GM21423 (cell line): ENCODE measurements around the gene B3GAT1.

Source experiments
- ATAC-seq: cut with Tn5 transposase; IDR thresholded peaks from one replicate; pipeline ENCODE4 v1.9.1; 2021; ENCODE audit warnings: mild to moderate bottlenecking, moderate library complexity; ENCODE audit not compliant: unreplicated experiment

B3GAT1 gene

DNA sequence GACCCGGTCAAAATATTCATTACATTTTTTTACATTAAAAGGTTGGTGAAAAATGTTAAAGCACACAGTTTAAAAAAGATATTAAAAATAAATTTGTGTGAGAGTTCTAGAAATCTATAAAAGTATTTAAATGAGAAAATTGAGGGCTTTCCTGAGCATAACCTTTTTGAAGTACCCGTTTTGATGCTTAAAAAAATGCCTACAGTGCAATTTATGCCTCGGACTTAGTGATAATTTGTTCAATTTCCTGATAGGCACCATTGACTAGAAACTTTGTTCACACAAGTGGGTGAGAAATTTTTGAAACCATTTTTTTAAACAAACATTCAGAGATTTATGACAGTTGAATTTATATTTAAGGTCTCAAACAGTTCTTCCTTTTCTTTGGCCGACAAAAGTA is 29.7 kb upstream of the B3GAT1 start:
- ATAC-seq, result no peak

DNA sequence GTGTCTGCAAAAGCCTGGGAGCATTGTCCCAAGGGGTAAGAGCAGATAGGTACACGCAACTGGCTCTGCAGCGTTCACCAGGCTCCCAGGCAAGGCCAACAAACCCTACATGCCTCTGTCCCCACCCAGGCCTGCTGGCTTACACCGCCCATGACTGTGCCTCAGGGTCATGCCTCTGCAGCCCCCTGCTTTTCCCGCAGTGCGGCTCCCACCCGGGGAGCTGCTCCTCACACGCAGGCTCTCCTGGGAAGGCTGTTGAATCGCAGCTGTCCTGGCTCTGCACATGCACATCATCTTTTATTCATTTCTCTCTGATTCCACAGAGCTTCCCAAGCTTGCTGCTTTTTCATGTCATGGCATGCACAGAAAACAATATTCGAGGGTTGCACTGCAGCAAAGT is 29.2 kb upstream of the B3GAT1 start:
- ATAC-seq, result no peak

GRCh38 chr11:134440851-134441250 is 28.8 kb upstream of the B3GAT1 start:
- no peak for ATAC-seq

DNA sequence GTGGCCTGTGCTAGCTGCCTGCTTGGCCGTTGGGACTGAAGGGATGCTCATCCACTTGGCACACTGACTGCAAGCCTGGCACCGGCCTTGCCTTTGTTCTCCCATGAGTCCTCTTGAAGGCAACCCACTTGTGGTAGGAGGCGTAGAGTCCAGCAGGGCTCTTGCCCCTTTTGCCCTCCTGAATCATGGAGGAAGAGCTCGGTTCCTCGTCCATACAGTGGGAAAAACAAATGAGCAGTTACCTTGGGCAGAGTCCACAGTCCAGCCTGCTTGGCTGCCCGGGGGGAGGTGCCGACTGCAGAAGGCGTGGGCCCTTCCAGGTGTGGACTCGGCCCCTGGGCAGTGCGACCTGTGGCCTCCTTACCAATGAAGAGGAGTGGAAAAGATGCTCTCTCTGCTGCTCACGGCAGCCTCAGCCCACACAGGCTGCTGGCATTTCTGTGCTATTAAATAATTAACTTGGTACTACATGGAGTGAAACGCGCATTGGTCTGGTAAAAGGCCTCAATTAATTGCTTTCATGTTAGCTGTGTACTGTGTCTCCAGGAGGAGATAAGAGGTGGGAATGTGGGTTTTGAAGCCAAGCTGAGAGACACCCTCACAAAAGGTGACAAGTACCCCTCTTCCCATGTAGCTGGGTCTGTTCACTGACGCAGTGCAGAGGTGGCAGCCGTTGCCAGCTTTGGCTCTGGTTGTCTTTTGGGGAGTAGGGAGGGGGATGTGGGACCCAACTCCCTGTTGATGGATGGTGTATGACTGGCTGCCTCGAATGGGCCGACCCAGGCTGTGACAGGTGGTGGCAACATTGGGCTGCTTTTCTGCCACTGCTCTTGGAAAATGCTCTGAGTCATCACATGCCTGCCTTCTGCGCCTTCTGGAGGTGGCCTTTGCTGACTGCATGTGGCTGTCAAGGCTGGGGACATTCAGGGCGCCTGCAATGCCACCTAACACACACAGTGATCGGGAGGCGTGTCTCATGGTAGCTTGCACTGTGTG is 26.8 kb upstream of the B3GAT1 start:
- ATAC-seq, result no peak

- ATAC-seq, result no peak
Measured at GRCh38 chr11:134437821-134438220, 25.8 kb upstream of the B3GAT1 start.

GRCh38 chr11:134436781-134437180 is 24.7 kb upstream of the B3GAT1 start:
- no peak for ATAC-seq

DNA sequence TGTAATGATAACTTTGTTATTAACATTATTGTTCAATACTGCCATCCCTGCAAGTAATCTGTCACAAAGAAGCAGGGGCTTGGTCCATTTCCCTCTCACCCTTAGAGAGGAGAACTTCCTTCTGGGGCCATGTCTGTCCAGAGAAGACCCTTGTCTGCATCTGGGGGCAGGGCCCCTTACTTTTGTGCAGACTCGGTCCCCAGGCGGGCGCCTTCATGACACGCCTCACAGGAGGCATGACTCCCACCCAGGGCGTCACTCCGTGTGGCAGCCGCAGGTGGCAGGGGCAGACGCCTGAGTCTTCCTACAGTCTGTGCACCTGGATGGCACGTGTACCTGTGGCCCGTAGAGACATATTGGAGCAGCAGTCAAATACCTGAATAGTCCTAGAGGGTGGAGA is 21.8 kb upstream of the B3GAT1 start:
- ATAC-seq, result no peak

DNA sequence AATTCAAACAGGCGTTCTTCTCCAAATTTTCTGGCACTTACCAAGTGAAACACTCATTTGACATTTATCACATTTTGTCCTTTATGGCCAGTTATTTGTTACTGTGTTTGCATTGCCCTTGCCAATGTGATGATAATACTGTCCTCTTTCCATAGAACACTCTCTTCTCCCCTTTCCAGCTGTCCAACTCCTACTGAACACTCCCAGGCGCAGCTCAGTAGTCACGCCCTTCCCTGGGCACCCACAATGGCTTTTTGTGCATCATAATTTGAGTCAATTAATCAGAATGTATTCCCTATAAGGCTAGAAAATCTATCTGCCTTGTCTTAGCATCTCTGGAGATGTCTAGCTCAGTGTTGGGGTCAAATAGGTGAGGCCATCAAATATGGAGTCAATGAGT is 21.2 kb upstream of the B3GAT1 start:
- no peak for ATAC-seq

DNA sequence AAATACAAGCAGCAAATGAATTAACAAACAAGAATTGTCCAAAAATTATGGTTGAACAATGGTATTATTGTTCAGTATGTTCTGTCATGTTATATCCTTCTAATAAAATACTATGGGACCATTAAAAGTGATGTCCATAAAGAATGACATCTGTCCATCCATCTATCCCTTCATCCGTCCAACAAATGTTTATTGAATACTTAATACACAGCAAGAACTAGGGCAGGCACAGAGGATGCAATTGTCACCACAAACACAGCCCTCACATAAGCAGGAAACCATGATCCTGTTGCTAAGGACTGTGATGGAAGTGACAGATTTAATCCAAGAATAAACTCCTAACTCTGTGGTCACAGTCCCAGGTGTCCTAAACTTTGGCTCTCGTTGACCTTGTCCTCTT is 20.7 kb upstream of the B3GAT1 start:
- no peak for ATAC-seq

GRCh38 chr11:134429106-134429505 is 17.1 kb upstream of the B3GAT1 start:
- ATAC-seq, result no peak

- no peak for ATAC-seq
Measured at GRCh38 chr11:134425816-134426536, 13.9 kb upstream of the B3GAT1 start.

GRCh38 chr11:134425413-134425812 is 13.4 kb upstream of the B3GAT1 start:
- no peak for ATAC-seq

GRCh38 chr11:134423106-134423505 is 11.1 kb upstream of the B3GAT1 start:
- no peak for ATAC-seq

GRCh38 chr11:134417871-134418840 is 6.1 kb upstream of the B3GAT1 start:
- ATAC-seq, result no peak

DNA sequence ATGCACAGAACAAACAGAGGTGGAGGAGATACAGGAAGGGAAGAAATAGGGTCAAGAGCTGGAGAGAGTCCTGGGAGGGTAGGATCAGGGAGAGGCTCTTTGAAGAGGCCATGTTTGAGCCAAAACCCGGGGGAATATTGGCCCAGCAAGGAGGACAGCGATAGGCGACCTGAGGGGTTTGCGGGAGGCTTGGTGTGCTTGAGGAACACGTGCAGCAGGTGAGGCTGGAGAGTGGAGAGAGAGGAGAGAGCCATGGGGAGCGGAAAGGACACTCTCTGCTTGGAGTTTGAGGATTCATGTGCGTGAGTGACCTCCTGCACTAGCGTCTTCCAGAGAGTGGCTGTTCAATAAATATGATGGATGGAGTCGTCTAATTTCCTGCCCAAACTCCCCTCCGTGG is 4.7 kb upstream of the B3GAT1 start:
- ATAC-seq, result no peak

DNA sequence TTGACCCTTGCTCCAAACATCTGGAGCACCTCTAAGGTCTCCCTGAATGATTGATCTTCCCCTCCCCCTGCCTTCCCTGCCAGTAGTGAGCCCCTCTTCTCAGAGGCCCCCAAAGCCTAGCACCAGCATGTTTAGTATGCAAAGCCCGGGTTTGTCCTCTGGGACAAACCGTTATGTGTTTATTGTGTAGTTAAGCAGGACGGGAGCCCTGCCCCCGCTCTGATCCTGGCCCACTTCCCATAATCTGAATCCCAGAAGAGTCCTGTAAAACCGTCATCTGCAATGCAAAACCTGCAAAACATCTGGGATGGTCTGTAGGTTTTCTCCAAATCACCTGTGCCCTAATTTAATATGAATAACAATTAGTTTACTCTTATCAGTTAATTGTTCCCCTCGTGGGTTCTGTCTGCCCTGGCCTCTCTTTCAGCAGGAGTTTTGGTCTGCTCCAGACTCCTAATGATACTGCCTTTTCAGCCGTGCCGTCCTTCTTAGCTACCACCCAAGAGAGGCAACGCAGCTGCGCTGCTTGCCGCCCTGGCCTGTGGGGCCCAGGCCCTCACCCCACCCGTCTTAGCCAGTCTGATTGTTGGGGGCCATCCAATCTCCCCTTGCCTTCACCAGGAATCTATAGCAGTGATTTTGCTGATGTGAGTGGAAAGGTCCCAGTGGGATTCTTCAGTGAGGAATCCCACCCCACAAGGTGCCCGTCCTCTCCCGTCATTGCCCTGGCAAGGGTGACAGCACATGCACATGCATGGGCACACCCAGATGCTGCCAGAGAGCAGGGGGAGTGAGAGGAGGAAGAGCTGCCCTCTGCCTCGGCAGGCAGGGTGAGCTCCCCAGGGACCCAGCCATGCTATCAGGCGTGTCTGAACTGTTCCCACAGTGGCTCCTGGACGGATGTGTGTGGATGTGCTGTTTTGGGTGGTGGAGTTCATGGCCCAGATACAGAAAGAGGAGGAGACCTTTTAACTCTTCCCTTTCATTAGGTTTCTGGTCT is 3.0 kb upstream of the B3GAT1 start:
- ATAC-seq, result no peak

DNA sequence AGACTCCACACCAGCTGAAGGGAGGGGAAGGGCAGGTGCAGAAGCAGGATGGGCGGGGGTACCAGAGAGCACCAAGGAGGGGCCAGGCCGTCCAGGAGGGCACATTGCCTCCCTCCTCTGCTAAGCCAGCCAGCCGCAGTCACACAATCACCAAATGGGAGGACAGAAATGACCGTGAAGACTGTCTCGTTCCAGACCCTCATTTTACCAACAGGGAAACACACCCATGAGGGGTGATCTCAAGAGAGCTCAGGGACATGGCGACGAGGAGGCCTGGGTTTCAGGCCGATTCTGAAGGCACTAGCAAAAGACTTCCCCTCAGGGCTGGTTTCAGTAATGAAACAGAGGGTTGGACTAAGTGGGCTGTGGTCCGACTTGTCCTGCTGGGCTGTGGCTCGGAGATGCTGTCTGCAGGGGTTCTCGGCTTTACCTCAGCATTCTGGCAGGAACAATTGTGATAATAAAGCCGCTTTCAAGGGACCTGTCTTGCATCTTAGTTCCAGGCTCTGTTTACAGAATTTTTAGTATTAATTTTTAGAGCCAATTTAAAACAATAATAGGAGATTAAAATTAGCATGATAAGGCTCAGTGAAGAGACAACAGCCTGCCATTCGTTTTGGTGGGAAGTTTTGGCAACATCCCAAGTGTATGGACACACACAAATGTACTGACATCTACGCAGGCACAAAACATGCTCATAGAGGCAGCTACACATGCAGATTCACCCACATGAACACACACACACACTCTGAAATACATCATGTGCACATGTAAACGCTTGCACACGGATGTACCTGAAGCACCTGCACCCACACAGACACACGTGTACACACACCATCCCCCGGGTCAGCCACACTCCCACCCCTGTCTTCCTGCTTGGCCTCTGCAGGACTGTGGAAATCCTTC is 2.0 kb upstream of the B3GAT1 start:
- ATAC-seq, result no peak

- ATAC-seq, result no peak
Measured at GRCh38 chr11:134413043-134413825, 1.2 kb upstream of the B3GAT1 start.
